Neural cell (in vitro differentiated cells): Measurements from ENCODE around the gene ADARB2. TPM values are rescaled to one million over a fixed set of nuclear protein-coding genes. Genes with fewer than 3 reads are reported as not detected.

Experiments used
- H2AFZ ChIP-seq: fragments of 200-600, 300-800 bp; sonication (generic), shearing (Covaris generic); 2 replicates; pipeline ENCODE4 v1.6.0; 2014; ENCODE audit warnings: low read depth, mild to moderate bottlenecking, antibody characterized with exemption, low read length, moderate library complexity
- H3F3A ChIP-seq: fragments of 200-600 bp; shearing (Covaris generic); 2 replicates; pipeline ENCODE4 v1.6.1; 2016; ENCODE audit warnings: mild to moderate bottlenecking, moderate library complexity, mixed read lengths, antibody characterized with exemption, low read length; ENCODE audit not compliant: insufficient read depth, poor library complexity, severe bottlenecking
- H3K27ac ChIP-seq: fragments of 200-600, 300-800 bp; sonication (generic), shearing (Covaris generic); 2 replicates; pipeline ENCODE4 v1.5.1; 2014; ENCODE audit warnings: mild to moderate bottlenecking, low read length, moderate library complexity
- H3K27me3 ChIP-seq: fragments of 300-800, 200-600 bp; sonication (generic), shearing (Covaris generic); 2 replicates; pipeline ENCODE4 v1.6.0; 2014; ENCODE audit warnings: mild to moderate bottlenecking, low read depth, low read length, moderate library complexity; ENCODE audit not compliant: insufficient read depth
- H3K36me3 ChIP-seq: fragments of 300-800, 200-600 bp; sonication (generic), shearing (Covaris generic); 2 replicates; pipeline ENCODE4 v1.5.1; 2014; ENCODE audit warnings: mild to moderate bottlenecking, antibody characterized with exemption, low read length, moderate library complexity; ENCODE audit not compliant: insufficient read depth
- H3K4me2 ChIP-seq: fragments of 300-800, 200-600 bp; sonication (generic), shearing (Covaris generic); 2 replicates; pipeline ENCODE4 v1.6.0; 2014; ENCODE audit warnings: mild to moderate bottlenecking, low read length
- H3K4me3 ChIP-seq: fragments of 300-800, 200-600 bp; sonication (generic), shearing (Covaris generic); 2 replicates; pipeline ENCODE4 v1.5.1; 2014; ENCODE audit warnings: mild to moderate bottlenecking, low read length, moderate library complexity
- H3K79me2 ChIP-seq: fragments of 200-600 bp; shearing (Covaris generic); replicated peaks from 2 replicates; pipeline ENCODE4 v1.6.0; 2014; ENCODE audit warnings: mild to moderate bottlenecking, low read length, moderate library complexity; ENCODE audit not compliant: insufficient read depth
- H3K9ac ChIP-seq: fragments of 300-800, 200-600 bp; sonication (generic), shearing (Covaris generic); 2 replicates; pipeline ENCODE4 v1.6.1; 2016; ENCODE audit warnings: mild to moderate bottlenecking, low read length, mixed read lengths
- H3K9me2 ChIP-seq: fragments of 200-600 bp; shearing (Covaris generic); 2 replicates; pipeline ENCODE4 v1.6.1; 2016; ENCODE audit warnings: mild to moderate bottlenecking, low read length, mixed read lengths; ENCODE audit not compliant: insufficient read depth
- H3K9me3 ChIP-seq: fragments of 200-600, 300-800 bp; sonication (generic), shearing (Covaris generic); 2 replicates; pipeline ENCODE4 v1.6.1; 2016; ENCODE audit warnings: mild to moderate bottlenecking, mixed run types, low read length, moderate library complexity, mixed read lengths
- H4K20me1 ChIP-seq: fragments of 200-600 bp; shearing (Covaris generic); 2 replicates; pipeline ENCODE4 v1.6.1; 2016; ENCODE audit warnings: mild to moderate bottlenecking, mixed run types; ENCODE audit not compliant: insufficient read depth
- EP300 ChIP-seq: fragments of 450-650 bp; conservative IDR thresholded peaks from 2 replicates; pipeline ENCODE4 v1.6.1; 2014; ENCODE audit warnings: antibody characterized with exemption, mild to moderate bottlenecking, moderate library complexity; ENCODE audit not compliant: poor library complexity, severe bottlenecking
- EZH2 ChIP-seq: fragments of 200-600, 300-800 bp; shearing (Covaris generic), sonication (generic); IDR thresholded peaks from 2 replicates; pipeline ENCODE4 v1.6.1; 2014; ENCODE audit warnings: antibody characterized with exemption, low read length, borderline replicate concordance, mild to moderate bottlenecking; ENCODE audit not compliant: insufficient read depth, poor library complexity, severe bottlenecking
- MXI1 ChIP-seq: fragments of 450-650 bp; conservative IDR thresholded peaks from 2 replicates; pipeline ENCODE4 v1.6.1; 2014; ENCODE audit warnings: antibody characterized with exemption, mild to moderate bottlenecking; ENCODE audit not compliant: poor library complexity, severe bottlenecking
- POLR2AphosphoS5 ChIP-seq: IDR thresholded peaks from 2 replicates; pipeline ENCODE4 v1.6.1; 2012
- RAD21 ChIP-seq: fragments of 450-650 bp; conservative IDR thresholded peaks from 2 replicates; pipeline ENCODE4 v1.6.1; 2014; ENCODE audit warnings: antibody characterized with exemption, mild to moderate bottlenecking, moderate library complexity
- SMC3 ChIP-seq: fragments of 450-650 bp; conservative IDR thresholded peaks from 2 replicates; pipeline ENCODE4 v1.6.1; 2014; ENCODE audit warnings: antibody characterized with exemption, mild to moderate bottlenecking, moderate library complexity; ENCODE audit not compliant: poor library complexity
- TAF1 ChIP-seq: IDR thresholded peaks from 2 replicates; pipeline ENCODE4 v1.6.1; 2012; ENCODE audit warnings: low read depth
- polyA plus RNA-seq: library from polyadenylated mRNA; depleted of rRNA; stranded (reverse); fragments of >200 nt; gene quantifications from 2 replicates; pipeline ENCODE4 v1.2.3, GENCODE V29; 2014
- TF ChIP-seq, protein P1 (sequence below): fragments of 450-650 bp; IDR thresholded peaks from 2 replicates; pipeline ENCODE4 v1.5.1; 2014; ENCODE audit warnings: antibody characterized with exemption, mild to moderate bottlenecking, moderate library complexity; ENCODE audit not compliant: poor library complexity, severe bottlenecking
- TF ChIP-seq, protein P2 (sequence below): IDR thresholded peaks from 2 replicates; pipeline ENCODE4 v1.6.1; 2012; ENCODE audit warnings: borderline replicate concordance

The ADARB2 gene
- polyA plus RNA-seq, 1 donor from 2014 or later = 3.6 TPM

DNA sequence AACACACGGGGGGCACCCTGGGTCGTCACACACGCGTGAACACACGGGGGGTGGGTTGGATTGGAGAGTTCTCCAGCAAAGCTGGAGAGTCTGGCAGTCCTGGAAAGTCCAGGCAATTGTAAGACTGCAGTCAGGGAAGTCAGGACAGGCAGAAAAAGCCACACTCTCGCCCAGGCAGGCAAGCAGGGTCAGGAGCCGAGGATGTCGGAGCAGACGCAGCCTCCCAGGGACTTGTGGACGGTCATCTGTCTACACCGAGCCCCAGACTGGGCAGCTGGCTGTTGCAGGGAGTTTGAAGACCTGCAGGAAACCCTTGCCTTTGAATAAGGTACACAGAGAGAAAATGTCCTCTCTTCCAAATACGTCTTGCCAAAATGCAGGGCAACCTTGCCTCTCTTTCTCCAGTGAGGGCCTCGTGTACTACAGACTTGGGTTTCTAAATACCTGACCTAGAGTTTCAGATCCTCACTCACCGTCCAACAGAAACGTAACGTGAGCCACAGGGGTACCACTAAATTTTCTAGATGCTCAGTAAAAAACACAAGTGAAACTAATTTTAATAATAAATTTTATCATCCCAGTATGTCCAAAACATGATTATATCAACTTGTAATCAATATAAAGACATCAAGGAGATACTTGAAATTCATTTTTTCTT, 176.7 kb downstream of the ADARB2 start:
- Histone ChIP-seq H3K9me3 (no peaks in the 10 kb centered on the region), H4K20me1 (no peaks in the 10 kb centered on the region), H3F3A (no peaks in the 10 kb centered on the region), H3K27ac (no peak overlapping the region), H3K9me2 (no peaks in the 10 kb centered on the region), H3K36me3 (no peaks in the 10 kb centered on the region), H3K79me2 (no peaks in the 10 kb centered on the region), H3K27me3 (no peaks in the 10 kb centered on the region), H2AFZ (no peak overlapping the region), H3K4me3 (no peak overlapping the region), H3K4me2 (no peak overlapping the region), H3K9ac (no peak overlapping the region)
- TF ChIP-seq TAF1 = no peak
- TF ChIP-seq SMC3 = no peak
- TF ChIP-seq, protein P1, sequence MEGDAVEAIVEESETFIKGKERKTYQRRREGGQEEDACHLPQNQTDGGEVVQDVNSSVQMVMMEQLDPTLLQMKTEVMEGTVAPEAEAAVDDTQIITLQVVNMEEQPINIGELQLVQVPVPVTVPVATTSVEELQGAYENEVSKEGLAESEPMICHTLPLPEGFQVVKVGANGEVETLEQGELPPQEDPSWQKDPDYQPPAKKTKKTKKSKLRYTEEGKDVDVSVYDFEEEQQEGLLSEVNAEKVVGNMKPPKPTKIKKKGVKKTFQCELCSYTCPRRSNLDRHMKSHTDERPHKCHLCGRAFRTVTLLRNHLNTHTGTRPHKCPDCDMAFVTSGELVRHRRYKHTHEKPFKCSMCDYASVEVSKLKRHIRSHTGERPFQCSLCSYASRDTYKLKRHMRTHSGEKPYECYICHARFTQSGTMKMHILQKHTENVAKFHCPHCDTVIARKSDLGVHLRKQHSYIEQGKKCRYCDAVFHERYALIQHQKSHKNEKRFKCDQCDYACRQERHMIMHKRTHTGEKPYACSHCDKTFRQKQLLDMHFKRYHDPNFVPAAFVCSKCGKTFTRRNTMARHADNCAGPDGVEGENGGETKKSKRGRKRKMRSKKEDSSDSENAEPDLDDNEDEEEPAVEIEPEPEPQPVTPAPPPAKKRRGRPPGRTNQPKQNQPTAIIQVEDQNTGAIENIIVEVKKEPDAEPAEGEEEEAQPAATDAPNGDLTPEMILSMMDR = no peak
- TF ChIP-seq RAD21 = no peak
- TF ChIP-seq POLR2AphosphoS5 = no peak
- no peak for TF ChIP-seq EZH2
- TF ChIP-seq MXI1 = no peak
- TF ChIP-seq, protein P2, sequence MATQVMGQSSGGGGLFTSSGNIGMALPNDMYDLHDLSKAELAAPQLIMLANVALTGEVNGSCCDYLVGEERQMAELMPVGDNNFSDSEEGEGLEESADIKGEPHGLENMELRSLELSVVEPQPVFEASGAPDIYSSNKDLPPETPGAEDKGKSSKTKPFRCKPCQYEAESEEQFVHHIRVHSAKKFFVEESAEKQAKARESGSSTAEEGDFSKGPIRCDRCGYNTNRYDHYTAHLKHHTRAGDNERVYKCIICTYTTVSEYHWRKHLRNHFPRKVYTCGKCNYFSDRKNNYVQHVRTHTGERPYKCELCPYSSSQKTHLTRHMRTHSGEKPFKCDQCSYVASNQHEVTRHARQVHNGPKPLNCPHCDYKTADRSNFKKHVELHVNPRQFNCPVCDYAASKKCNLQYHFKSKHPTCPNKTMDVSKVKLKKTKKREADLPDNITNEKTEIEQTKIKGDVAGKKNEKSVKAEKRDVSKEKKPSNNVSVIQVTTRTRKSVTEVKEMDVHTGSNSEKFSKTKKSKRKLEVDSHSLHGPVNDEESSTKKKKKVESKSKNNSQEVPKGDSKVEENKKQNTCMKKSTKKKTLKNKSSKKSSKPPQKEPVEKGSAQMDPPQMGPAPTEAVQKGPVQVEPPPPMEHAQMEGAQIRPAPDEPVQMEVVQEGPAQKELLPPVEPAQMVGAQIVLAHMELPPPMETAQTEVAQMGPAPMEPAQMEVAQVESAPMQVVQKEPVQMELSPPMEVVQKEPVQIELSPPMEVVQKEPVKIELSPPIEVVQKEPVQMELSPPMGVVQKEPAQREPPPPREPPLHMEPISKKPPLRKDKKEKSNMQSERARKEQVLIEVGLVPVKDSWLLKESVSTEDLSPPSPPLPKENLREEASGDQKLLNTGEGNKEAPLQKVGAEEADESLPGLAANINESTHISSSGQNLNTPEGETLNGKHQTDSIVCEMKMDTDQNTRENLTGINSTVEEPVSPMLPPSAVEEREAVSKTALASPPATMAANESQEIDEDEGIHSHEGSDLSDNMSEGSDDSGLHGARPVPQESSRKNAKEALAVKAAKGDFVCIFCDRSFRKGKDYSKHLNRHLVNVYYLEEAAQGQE = no peak
- no peak for TF ChIP-seq EP300

DNA sequence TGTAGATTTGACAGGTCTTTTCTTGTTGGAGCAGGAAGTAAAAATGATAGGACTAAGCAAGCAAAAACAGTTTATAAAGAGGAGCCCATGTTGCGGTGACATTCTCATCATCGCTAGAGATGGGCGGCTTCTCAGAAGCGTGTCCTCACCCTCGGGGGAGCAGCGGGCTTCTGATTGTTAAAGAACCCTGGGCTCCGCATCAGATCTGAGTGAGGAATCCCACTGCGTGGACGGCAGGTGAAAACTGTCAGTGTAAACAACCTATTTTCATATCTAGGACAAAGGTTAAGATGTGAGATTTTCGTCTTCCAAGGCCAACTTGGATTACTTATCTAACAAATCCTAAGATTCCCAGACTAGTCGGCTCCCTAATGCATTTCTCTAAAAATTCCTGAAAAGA, 177.6 kb downstream of the ADARB2 start:
- H3K4me2 ChIP-seq = no peak overlapping the region
- no peak overlapping the region for H3K9ac ChIP-seq
- no peaks in the 10 kb centered on the region for H3K79me2 ChIP-seq
- H4K20me1 ChIP-seq = no peaks in the 10 kb centered on the region
- H3K27ac ChIP-seq = no peak overlapping the region
- no peaks in the 10 kb centered on the region for H3K27me3 ChIP-seq
- H3K36me3 ChIP-seq = no peaks in the 10 kb centered on the region
- TF ChIP-seq EP300 (no peak), POLR2AphosphoS5 (no peak), RAD21 (no peak)
- TF ChIP-seq, protein P1 = no peak
- no peak overlapping the region for H2AFZ ChIP-seq
- no peaks in the 10 kb centered on the region for H3K9me2 ChIP-seq
- H3F3A ChIP-seq = no peaks in the 10 kb centered on the region
- no peaks in the 10 kb centered on the region for H3K9me3 ChIP-seq
- no peak overlapping the region for H3K4me3 ChIP-seq
